ENCODE results near the gene HADH.

The HADH gene

GRCh38 chr4:108029731-108030130 is 40.0 kb downstream of the HADH start:
- TF ChIP-seq CTCF (IDR thresholded peaks at IDR 0.05; ENCODE audit: low read depth, low read length): no peak
- DNase-seq (ENCODE audit: low read depth, low spot score): no peak
- in situ Hi-C loops (cut with HindIII; ENCODE audit: low sequenced_read_pairs): no loop called here
- H3K4me3 ChIP-seq (ENCODE audit: low read depth, low read length): no peak overlapping the region

- in situ Hi-C loops (cut with HindIII; ENCODE audit: low sequenced_read_pairs): no loop called here
- peak; percentile 76 for DNase-seq (ENCODE audit: low read depth, low spot score)
- H3K4me3 ChIP-seq (ENCODE audit: low read depth, low read length): no peak overlapping the region
- TF ChIP-seq CTCF (IDR thresholded peaks at IDR 0.05; ENCODE audit: low read depth, low read length): peak; percentile 66
Observed at GRCh38 chr4:108030332-108030731, 40.6 kb downstream of the HADH start.

- H3K4me3 ChIP-seq (ENCODE audit: low read depth, low read length): no peak overlapping the region
- no peak for DNase-seq (ENCODE audit: low read depth, low spot score)
- in situ Hi-C loops (cut with HindIII; ENCODE audit: low sequenced_read_pairs): no loop called here
- TF ChIP-seq CTCF (IDR thresholded peaks at IDR 0.05; ENCODE audit: low read depth, low read length): no peak
Observed at GRCh38 chr4:108031427-108032083, 41.9 kb downstream of the HADH start.

GRCh38 chr4:108033348-108033747 is 43.7 kb downstream of the HADH start:
- in situ Hi-C loops (cut with HindIII; ENCODE audit: low sequenced_read_pairs): no loop called here
- no peak for TF ChIP-seq CTCF (IDR thresholded peaks at IDR 0.05; ENCODE audit: low read depth, low read length)
- no peak overlapping the region for H3K4me3 ChIP-seq (ENCODE audit: low read depth, low read length)
- DNase-seq (ENCODE audit: low read depth, low spot score): no peak

GRCh38 chr4:108034565-108034964 is 44.9 kb downstream of the HADH start:
- no peak for TF ChIP-seq CTCF (IDR thresholded peaks at IDR 0.05; ENCODE audit: low read depth, low read length)
- in situ Hi-C loops (cut with HindIII; ENCODE audit: low sequenced_read_pairs): no loop called here
- no peak overlapping the region for H3K4me3 ChIP-seq (ENCODE audit: low read depth, low read length)
- DNase-seq (ENCODE audit: low read depth, low spot score): no peak

GRCh38 chr4:108035691-108036090 is 46.0 kb downstream of the HADH start:
- DNase-seq (ENCODE audit: low read depth, low spot score): no peak
- H3K4me3 ChIP-seq (ENCODE audit: low read depth, low read length): no peak overlapping the region
- in situ Hi-C loops (cut with HindIII; ENCODE audit: low sequenced_read_pairs): no loop called here
- no peak for TF ChIP-seq CTCF (IDR thresholded peaks at IDR 0.05; ENCODE audit: low read depth, low read length)

All from astrocyte of the spinal cord (primary cell).